Fibroblast of skin of right quadriceps (primary cell): ENCODE data around the gene TM2D3.

Experiments used
- DNase-seq: peaks from one replicate; pipeline ENCODE4 v3.0.0-alpha.2; 2013

The TM2D3 gene

GRCh38 chr15:101620671-101621070 is 31.5 kb downstream of the TM2D3 start:
- DNase-seq: peak; percentile 39

GRCh38 chr15:101619615-101619865 is 32.6 kb downstream of the TM2D3 start:
- DNase-seq: no peak

- DNase-seq: no peak
These were observed 33.1 kb downstream of the TM2D3 start for GRCh38 chr15:101618851-101619614.

DNA sequence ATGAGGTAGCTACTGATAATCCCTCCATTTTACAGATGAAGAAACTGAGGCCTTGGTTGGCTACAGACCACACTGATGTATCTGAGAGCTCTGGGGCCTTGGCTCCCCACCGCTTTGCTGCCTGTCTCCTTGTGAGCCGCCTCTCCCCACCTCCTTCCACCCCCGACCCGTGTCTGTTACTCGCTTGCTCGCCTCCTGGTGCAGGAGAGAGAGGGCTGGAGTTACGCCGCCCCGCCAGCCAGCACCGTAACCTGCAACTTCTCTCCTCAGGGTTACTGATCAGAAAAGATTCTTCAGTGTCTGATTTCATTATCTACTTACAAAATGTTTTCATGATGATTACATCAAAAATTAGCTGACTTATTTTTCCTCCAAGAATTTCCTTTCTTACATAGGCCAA is 34.1 kb downstream of the TM2D3 start:
- no peak for DNase-seq

DNA sequence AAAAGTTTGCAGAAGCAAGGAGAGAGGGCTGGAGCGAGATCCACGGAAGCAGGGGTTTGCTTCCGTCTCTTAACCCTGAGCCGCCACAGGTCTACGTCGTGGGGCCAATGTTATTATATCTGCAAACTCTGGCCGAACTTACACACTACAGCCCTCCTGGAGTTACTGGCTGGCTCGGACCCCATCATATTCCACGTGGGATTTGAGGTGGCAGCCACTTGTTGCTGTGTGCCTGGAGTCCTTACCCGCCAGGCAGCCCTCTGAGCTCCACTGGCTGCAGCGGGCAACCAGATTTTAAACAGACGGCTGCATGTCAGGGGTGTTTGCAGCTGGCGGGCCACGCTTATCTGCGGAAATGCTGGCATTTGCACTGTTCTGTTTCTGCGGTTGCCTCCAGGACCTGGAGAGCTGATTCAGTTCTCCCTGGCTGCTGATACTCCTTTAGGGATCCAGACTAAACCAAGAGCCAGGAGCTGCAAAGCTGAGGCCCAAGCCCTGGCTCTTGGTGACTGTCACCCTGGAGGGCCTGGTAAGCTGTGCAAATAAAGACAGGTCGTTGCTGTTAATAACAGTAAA is 34.7 kb downstream of the TM2D3 start:
- no peak for DNase-seq

GRCh38 chr15:101615986-101616848 is 36.0 kb downstream of the TM2D3 start:
- DNase-seq: peak; percentile 84

GRCh38 chr15:101615414-101615985 is 36.7 kb downstream of the TM2D3 start:
- DNase-seq: peak; percentile 11

- DNase-seq: no peak
These were observed 37.4 kb downstream of the TM2D3 start for GRCh38 chr15:101614761-101615160.

DNA sequence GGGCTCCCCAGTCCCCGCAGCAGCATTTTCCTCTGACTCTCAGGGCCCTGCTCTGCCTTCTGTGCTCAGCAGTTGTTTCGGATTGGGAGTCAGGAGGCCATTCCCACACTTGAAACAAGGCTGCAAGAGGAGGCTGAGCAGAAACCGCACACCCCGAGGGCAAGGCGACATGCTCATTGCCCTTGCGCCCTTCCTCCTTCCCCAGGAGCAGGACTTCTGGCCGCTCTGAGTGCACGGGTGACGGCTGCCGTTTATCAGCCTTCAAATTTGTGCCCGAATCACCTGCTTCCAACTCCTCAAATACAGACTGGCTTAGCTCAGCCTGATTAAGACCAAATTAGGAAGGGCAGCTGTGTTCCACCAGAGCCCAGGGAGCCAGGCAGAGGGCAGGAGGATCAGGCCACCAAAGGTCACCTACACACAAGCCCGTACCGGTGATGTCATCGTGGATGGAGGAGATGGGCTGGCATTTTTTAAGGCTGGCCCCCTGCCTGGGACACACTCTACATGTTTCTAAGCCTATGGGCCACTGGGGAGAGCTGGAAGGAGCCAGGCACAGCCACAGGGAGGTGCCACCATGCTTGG is 38.1 kb downstream of the TM2D3 start:
- DNase-seq: no peak

GRCh38 chr15:101613130-101614000 is 38.8 kb downstream of the TM2D3 start:
- DNase-seq: peak; percentile 29

DNA sequence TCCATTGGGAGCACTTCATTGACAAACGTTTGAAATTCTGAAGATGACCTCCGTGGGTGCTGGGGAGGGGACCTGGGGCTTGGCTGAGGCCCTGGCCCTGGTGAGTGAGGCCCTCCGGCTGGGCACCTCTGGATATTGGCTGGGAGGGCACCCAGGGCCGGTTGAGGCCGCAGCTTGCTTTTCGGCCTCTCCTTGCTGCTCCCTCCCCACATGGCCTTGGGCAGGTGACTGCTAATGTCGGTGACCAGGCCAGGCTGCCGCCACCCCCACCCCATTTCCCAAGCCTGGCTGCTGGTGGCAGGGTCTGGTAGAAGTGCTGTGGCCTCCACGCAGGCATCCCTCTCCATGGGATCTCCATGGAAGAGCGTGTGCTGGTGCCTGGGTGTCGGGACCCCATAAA is 39.5 kb downstream of the TM2D3 start:
- DNase-seq: no peak

DNA sequence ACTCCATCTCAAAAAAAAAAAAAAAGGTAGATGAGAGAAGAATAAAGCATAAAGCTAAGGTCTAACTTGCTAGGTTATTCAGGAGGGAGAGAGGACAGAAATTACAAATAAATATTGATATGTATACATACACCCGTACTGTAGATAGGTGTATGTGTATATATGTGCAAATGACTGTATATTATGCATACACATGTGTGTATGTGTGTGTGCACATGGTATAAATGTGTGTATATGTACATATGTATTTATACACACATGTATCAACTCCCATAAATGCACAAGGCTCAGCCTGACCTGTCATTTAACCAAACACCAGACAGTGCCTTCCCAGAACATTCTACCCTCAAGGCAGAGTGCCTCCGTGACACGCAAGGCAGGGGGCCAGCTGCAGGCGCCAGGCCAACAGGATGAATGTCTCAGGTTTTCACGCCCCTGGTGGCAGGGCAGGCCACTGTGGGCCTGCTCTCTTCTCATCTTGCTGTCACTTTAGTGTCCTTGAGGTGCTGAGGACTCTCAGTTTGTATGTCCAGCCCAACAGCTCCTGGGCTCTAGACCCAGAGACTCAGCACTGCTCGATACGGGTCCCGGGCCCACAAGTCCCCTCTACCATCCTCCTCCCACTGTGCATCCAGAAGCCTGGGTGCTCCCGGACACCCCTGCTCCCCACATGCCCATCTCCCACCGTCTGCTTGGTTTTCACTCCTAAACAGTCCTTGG is 40.4 kb downstream of the TM2D3 start:
- no peak for DNase-seq

GRCh38 chr15:101611007-101611406 is 41.2 kb downstream of the TM2D3 start:
- DNase-seq: no peak

DNA sequence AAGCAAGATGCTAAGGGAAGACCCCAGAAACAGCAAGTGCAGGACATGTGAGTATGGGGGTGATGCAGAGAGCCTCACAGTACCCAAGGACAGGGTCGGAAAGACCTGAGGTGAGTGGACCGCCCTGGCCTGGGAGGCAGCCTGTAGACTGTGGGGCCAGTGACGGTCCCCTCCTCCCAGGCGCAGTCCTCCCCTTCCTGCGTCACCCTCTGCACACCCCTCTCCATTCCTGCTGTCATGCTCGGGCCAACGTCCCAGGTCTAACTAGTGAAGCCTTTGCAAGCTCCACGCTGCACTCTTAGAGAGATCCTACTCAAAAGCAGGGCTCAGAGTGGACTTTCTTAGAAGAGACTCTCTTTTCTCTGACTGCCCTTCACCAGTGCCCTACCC is 41.6 kb downstream of the TM2D3 start:
- no peak for DNase-seq

GRCh38 chr15:101609742-101610610 is 42.2 kb downstream of the TM2D3 start:
- no peak for DNase-seq

DNA sequence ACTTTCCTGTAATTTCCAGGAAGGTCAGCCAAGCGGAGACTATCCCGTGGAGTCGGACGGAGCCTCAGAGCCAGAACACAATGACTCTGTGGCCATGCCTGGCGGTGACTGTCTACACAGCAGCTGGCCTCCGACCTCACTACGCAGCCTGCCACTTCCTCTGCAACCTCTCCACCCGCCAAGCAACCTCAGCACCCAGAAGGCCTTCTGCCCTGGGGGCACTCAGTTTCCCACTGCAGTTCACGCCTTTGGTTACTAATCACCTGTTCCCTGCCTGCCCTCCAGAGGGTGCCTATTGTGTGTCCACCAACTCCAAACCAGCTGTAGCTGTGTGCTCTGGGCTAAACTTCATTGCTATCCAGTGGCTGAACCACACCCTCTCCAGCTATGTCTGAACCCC is 44.0 kb downstream of the TM2D3 start:
- no peak for DNase-seq

DNA sequence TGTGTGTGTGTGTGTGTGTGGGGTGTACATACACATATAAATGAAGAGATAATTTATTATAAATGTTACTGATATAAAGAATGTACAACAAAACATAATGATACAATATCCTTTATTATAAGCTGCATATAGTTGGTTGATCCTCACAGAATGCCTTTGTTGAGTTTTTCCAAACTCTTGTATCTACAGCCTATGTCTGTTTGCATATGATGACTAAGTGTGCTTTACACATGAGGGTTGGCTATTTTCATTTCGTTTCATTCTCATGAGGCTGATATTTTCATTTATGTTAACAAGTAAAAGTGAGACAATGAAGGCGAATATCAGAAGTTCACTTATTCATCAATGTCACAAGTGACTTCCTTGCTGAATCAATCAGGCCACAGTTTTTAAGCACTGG is 45.1 kb downstream of the TM2D3 start:
- no peak for DNase-seq

GRCh38 chr15:101604124-101604874 is 47.9 kb downstream of the TM2D3 start:
- no peak for DNase-seq

DNA sequence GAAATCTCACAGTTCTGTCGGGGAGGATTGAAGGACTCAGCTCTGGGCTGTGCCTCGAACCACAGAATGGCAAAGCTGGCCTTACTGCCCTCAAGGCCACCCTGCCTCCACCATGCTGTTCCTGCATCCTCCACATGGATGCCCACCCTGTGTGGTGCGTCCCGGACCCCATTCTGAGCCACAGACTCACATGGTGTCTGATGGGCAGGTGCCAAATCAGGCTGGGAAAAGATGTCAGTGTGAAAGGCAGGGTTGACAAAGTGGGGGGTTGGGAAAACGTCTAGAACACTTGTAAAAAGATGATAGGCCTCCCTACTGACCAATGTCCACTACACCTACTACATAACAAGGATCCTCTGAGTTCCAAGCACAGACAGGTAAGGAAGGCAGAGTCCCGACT is 49.4 kb downstream of the TM2D3 start:
- DNase-seq: no peak

GRCh38 chr15:101600035-101600434 is 52.1 kb downstream of the TM2D3 start:
- no peak for DNase-seq
